Sigmoid colon (tissue), 4 donors: ENCODE measurements around the gene CARMIL1.

ENCODE experiments used
- POLR2A ChIP-seq, 2 donors: fragments of 450-650 bp; IDR thresholded peaks; one replicate each; pipeline ENCODE4 v1.6.1; 2016; ENCODE audit warnings: antibody characterized with exemption in 2 of 2, mild to moderate bottlenecking in 2 of 2, moderate library complexity in 2 of 2
- POLR2AphosphoS5 ChIP-seq, 4 donors: sonication (generic); formaldehyde crosslinking; IDR thresholded peaks; one replicate each; pipeline ENCODE4 v1.6.1; 2017; ENCODE audit warnings: antibody characterized with exemption in 4 of 4
- TF ChIP-seq, protein P1 (sequence below), 4 experiments: fragments of 450-650 bp in 3 of 4; fragments of 200-600 bp in 1 of 4; IDR thresholded peaks; one replicate each; pipeline ENCODE4 v1.5.1; 2016 to 2019; ENCODE audit warnings: antibody characterized with exemption in 4 of 4, mild to moderate bottlenecking in 3 of 4, moderate library complexity in 2 of 4

DNA sequence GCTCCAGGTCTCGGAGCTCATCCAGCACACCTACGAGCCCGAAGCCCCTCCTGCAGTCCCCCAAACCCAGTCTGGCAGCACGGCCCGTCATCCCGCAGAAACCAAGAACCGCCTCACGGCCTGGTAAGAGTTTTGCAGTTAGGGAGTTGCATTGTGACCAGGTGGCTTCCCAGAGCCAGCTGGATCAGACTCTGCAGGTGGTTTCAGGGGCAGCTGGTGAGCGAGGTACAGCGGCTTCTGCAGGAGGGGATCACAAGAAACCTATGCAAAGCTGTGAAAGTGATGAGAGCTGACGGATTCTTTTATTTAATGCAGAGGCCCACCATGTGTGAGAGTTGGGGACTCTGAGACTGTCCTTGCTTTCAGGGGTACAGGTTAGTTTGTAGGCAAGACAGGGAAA, 327.0 kb downstream of the CARMIL1 start:
- TF ChIP-seq, protein P1, sequence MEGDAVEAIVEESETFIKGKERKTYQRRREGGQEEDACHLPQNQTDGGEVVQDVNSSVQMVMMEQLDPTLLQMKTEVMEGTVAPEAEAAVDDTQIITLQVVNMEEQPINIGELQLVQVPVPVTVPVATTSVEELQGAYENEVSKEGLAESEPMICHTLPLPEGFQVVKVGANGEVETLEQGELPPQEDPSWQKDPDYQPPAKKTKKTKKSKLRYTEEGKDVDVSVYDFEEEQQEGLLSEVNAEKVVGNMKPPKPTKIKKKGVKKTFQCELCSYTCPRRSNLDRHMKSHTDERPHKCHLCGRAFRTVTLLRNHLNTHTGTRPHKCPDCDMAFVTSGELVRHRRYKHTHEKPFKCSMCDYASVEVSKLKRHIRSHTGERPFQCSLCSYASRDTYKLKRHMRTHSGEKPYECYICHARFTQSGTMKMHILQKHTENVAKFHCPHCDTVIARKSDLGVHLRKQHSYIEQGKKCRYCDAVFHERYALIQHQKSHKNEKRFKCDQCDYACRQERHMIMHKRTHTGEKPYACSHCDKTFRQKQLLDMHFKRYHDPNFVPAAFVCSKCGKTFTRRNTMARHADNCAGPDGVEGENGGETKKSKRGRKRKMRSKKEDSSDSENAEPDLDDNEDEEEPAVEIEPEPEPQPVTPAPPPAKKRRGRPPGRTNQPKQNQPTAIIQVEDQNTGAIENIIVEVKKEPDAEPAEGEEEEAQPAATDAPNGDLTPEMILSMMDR (IDR thresholded peaks at IDR 0.05) = no peak
- TF ChIP-seq POLR2A (IDR thresholded peaks at IDR 0.05) (no peak), POLR2AphosphoS5 (IDR thresholded peaks at IDR 0.05) (no peak)
